HG03103 (cell line): Measurements from ENCODE around the gene EFCAB12.
A peak's percentile ranks its signal among the peaks of the same experiment; 100 is the strongest.
"Not testable (repeated sequence)": the region's sequence is repeated elsewhere in the genome, so short reads cannot be mapped to it uniquely, and the experiment has no call there.

Experiments used
- ATAC-seq: cut with Tn5 transposase; IDR thresholded peaks from one replicate; pipeline ENCODE4 v1.9.1; 2021; ENCODE audit warnings: low read depth; ENCODE audit not compliant: unreplicated experiment

EFCAB12 gene

DNA sequence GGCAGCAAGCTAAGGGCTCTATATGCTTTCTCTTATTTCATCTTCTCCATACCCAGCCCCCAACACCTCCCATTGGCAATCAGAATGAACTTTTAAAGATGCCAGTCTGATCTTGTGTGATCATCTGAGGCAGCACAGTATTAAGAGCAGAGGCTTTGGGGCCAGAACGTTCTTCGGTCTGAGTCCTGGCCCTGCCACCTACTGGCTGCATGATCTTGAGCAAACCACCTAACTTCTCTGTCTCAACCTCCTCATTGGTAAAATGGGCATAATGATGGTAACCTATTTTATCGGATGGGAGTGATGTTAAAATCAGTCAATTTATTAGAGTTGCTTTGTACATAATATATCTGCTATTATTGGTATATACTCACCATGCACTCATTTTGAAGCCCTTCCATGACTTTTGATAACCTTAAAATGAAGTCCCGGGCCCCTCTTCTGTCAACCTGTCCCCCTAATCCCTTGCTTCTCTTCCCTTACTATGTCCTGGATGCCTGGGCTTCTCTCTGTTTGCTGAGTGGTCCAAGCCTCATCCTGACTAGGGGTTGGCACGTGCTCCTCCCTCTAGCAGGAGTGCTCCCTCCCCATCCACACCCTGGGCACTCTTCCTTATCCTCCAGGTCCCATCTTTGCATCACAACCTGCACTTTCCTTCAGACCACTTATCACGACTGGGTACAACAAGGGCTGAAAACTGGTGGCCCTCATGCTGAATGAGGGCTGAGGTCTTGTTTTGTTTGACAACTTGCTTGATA, 6.3 kb downstream of the EFCAB12 start:
- no peak for ATAC-seq

GRCh38 chr3:129421236-129421883, 7.1 kb downstream of the EFCAB12 start:
- no peak for ATAC-seq

DNA sequence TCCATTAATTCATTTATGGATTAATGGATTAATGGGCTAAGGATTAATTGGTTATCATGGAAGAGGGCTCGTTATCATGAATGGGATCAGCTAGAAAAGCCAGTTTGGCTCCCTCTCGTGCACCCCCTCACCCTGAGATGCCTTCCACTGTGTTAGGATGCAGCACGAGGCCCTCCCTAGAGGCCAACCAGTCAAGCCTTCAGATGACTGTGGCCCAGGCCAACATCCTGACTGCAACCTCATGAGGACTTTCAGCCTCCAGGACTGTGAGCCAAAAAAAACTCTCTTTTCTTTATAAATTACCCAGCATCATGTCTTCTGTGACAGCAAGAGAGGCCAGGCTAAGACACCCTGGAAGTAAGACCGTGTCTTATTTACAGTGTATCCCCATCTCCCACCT, 9.0 kb downstream of the EFCAB12 start:
- no peak for ATAC-seq

DNA sequence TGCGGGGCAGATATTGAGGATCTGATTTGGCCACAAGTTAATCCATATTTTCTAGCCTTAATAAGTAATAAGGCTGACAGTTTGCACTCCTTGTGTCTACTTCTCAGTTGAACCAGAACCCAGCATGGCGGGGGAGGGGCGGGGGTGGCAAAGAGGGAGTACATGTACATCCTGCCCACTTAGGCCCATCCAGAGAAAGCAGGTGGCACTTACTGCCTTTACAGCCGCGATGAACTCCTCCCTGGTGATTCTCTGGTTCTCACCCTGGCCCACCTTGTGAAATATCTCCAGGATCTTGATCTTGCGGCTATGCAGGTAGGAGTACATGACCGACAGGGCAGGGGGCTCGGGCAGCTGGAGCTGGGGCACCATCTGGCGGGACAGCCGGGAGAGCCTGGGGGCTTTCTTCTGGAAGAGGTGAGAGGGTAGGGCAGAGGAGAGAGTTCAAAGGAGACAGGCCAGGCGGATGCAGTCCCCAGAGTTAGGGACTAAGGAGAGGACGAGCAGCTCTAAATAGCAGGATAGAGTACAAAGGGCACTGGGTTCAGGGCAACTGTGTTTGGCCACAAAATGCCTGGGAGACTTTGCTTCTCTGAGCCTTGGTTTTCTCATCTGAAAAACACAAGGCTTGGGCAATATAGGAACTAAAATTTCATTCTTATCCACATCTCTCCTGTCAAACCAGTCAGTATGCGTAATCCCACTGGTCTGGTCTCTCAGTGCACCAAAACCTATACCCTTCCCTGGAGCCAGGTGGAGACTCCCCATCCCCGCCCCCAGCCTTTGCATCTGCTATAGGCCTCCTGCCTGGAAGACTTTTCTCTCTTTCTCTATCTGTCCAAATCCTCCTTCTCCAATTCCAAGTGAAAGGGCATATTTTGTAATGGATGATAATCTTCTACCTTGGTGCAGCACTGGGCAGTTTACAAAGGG, 10.1 kb downstream of the EFCAB12 start:
- no peak for ATAC-seq

DNA sequence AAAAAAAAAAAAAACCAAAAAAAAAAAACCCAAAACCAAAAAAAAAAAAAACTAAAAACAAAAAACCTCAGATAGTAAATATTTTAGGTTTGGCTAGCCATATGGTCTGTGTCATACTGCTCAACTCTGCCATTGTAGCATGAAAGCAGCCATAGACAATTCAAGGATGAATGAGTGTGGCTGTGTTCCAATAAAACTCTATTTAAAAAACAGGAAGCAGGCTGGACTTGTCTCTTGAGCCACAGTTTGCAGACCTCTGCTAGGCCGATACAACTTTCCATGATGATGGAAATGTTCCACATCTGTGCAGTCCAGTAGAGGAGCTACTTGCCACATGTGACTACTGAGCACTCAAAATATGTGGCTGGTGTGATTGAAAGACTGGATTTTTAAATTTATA, 11.1 kb downstream of the EFCAB12 start:
- ATAC-seq: no peak

GRCh38 chr3:129416415-129416814, 12.0 kb downstream of the EFCAB12 start:
- ATAC-seq: no peak

DNA sequence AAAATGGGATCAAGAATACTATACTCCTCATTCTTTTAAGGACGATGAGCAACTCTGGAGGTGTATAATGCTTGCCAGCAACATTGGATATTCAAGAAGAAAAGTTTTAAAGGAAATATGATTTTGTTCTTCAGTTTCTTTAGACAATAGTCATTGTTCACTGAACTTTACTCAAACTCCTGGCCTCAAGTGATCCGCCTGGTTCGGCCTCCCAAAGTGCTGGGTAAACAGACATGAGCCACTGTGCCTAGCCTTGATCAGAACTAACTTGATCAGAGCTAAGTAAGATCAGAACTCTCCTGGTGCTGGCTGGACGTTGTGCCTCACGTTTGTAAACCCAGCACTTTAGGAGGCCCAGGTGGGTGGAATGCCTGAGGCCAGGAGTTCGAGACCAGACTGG, 12.6 kb downstream of the EFCAB12 start:
- ATAC-seq: no peak

- ATAC-seq: no peak
These were observed 13.1 kb downstream of the EFCAB12 start for GRCh38 chr3:129415378-129415777.

DNA sequence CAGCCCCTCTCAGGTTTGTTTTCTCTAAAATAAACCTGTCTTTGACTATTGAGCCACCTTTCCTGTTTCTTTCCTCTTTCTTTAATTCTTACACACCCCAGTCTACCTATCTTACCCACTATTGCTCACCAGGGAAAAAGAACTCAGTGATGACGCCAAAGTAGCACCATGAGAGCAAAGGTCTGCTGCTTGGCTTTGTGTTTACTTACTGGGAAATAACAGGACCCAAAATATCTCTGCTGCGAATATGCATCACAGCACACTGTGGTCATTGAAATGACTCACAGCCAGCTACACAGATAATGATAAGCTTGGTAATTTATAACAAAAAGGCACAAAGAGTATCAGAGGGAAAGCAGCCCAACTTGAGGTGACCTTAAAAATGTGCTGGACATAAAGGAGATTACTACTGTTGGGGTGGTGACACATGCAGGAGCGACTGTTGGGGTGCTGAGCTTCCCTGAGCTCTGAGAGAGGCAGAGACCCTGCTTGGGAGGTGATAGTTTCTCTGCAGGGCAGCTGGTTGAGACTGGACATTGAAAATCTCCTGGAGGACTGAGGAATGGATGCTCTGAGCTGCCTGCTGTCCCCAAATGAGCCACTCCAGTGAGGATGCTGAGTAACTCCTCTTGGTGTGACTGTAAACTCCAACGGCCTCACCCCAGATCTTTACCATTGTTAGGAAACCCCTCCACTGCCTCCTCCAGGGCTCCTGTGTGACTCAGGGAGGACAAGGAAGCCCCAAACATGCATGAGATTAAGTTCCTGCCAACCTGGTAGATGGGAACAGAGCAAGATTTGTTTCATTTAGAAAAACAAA, 14.5 kb downstream of the EFCAB12 start:
- peak; percentile 72 for ATAC-seq

- ATAC-seq: not testable (repeated sequence)
These were observed 15.2 kb downstream of the EFCAB12 start for GRCh38 chr3:129413238-129413637.

DNA sequence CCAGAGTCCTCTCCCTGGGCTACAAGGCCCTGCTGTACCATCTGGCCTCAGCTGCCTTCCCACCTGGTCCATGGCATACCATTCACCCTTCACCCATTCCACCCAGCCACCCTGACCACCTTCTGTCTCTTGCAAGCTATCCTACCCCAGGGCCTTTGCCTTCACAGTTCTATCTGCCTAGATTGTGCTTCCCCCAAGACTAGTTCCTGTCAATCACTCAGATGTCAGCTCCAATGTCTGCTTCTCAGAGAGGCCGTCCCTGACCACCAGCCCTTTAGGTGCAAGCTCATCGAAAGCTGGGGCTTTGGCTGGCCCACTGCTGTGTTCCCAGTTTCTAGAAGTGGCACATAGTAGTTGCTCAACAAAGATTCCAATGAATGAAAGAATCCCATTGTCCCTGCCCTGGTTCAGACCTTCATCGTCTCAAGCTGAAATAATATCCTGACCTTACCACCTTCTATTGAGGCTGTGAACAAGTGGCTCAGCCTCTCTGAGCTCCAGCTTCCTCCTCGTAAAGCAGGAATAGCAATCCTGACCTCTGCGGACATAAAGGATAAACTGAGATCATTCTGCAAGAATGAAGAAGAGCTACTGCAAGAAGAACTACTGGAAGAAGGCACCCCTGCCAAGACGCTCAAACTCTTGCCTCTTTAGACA, 15.8 kb downstream of the EFCAB12 start:
- ATAC-seq: no peak

- ATAC-seq: no peak
These were observed 17.5 kb downstream of the EFCAB12 start for GRCh38 chr3:129410971-129411370.

DNA sequence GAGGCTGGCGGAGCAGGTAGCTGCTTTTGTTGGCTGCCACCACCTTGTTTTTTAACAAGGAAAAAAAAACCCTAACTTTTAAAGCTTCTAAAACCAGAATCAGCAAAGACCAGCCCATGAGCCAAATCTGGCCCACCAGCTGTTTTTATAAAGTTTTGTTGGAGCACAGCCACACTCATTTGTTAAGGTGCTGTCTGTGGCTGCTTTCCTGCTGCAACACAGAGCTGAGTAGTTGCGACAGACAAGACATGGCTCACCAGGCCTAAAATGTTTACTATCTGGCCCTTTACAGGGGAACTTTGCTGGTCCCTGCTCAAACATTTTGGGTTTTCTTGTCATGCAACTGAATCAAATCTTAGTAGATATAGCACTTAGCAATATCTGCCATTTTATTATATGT, 18.9 kb downstream of the EFCAB12 start:
- ATAC-seq: no peak

DNA sequence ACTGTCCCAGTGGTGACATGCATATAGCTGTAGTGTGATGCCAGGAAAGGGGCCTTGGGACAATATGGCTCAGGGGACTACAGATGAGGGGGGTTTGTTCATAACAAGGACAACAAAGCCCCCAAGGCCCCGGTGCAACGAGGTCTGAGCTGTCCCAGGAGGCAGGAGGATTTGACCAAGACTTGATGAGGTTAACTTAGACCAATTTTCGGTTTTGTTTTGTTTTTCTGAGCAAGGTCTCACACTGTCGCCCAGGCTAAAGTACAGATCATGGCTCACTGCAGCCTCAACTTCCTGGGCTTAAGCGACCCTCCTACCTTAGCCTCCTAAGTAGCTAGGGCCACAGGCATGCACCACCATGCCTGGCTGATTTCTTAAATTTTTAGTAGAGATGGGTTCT, 23.8 kb downstream of the EFCAB12 start:
- peak; percentile 48 for ATAC-seq

DNA sequence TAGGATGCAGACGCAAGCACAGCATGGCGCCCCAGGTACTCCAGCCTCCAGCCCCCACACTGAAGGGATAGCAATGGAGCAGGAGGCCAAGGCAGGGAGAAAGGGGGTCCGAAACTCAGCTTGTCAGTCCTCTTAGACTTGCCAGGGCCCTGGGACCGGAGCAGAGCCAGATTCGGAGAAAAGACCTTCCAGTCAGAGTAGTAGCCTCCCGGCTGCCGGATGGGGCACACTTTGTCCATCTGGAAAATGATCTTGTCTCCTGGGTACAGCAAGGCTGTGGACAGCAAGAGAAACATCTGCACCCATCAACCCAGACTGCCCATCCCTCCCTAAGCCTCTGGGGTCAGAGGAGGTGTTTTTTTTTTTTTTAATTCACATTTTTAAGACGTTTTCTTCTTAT, 24.3 kb downstream of the EFCAB12 start:
- ATAC-seq: no peak

GRCh38 chr3:129403450-129403849, 25.0 kb downstream of the EFCAB12 start:
- no peak for ATAC-seq

GRCh38 chr3:129402616-129403015, 25.8 kb downstream of the EFCAB12 start:
- no peak for ATAC-seq

DNA sequence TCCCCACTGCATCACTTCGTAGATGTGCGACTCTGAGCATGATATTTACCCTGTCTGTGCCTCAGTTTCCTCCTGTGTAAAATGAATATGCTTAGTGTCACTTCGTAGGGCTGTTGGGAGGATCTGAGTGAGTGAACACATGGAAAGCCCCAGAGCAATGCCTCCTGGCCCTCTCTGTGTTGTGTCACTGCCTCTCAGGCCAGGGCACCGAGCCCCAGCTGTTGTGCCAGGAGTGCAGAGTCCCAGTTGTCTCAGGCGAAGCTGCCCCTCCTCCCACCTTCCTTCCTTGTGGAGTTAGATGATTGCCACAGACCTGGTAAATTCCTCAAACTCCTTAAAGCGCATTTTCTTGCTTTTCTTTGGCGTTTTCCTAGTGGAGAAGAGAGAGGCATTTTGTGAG, 26.2 kb downstream of the EFCAB12 start:
- ATAC-seq: no peak

GRCh38 chr3:129399895-129400357, 28.5 kb downstream of the EFCAB12 start:
- no peak for ATAC-seq
